DND-41 (cell line): Measurements from ENCODE around the gene UNC13B.

Experiments
- EZH2 ChIP-seq: IDR thresholded peaks from 3 replicates; pipeline ENCODE4 v1.6.1; 2012; ENCODE audit warnings: borderline replicate concordance, low read depth, mild to moderate bottlenecking, moderate library complexity, low read length, inconsistent platforms; ENCODE audit not compliant: severe bottlenecking
- TF ChIP-seq, protein P1 (sequence below): IDR thresholded peaks from 2 replicates; pipeline ENCODE4 v1.5.1; 2012; ENCODE audit warnings: borderline replicate concordance, low read length, moderate library complexity, mild to moderate bottlenecking; ENCODE audit not compliant: poor library complexity, severe bottlenecking; ENCODE audit errors: extremely low read depth

DNA sequence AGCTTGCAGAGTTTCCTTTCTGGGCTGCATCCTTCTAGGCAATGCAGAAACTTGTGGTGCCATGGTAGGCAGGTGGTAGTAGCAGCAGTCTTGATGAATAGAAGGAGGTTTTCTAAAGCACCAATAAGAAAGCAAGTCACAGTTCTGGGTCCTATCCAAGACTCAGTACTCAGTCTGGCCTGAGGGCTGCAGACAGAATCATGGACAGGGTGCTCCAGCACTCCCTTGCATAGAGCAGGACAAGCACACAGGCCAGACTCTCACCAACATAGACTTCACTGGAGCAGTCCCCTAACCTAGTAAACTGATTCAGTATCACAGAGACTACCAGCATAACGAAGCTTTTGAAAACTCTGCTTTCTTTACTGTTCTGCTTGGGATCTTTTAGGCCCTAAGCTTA is 194.1 kb downstream of the UNC13B start:
- TF ChIP-seq, protein P1, sequence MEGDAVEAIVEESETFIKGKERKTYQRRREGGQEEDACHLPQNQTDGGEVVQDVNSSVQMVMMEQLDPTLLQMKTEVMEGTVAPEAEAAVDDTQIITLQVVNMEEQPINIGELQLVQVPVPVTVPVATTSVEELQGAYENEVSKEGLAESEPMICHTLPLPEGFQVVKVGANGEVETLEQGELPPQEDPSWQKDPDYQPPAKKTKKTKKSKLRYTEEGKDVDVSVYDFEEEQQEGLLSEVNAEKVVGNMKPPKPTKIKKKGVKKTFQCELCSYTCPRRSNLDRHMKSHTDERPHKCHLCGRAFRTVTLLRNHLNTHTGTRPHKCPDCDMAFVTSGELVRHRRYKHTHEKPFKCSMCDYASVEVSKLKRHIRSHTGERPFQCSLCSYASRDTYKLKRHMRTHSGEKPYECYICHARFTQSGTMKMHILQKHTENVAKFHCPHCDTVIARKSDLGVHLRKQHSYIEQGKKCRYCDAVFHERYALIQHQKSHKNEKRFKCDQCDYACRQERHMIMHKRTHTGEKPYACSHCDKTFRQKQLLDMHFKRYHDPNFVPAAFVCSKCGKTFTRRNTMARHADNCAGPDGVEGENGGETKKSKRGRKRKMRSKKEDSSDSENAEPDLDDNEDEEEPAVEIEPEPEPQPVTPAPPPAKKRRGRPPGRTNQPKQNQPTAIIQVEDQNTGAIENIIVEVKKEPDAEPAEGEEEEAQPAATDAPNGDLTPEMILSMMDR = no peak
- TF ChIP-seq EZH2 = no peak
